Right cardiac atrium (tissue), 5 donors: ENCODE measurements around the gene TNFRSF25. TPM values are rescaled to one million over a fixed set of nuclear protein-coding genes. Genes with fewer than 3 reads are reported as not detected.

Experiments
- ATAC-seq, 2 donors: fragments of 200-7000 bp; cut with Tn5 transposase; one replicate each; pipeline versions ENCODE4 v1.8.0 to v1.9.1; 2020; ENCODE audit warnings: moderate library complexity in 2 of 2, mild to moderate bottlenecking in 1 of 2
- DNase-seq, 3 donors: peaks; one replicate each; pipeline ENCODE4 v3.0.0-alpha.2; 2020
- H3K27ac ChIP-seq: one replicate; pipeline ENCODE4 v1.5.1; 2013; ENCODE audit warnings: mild to moderate bottlenecking, low read length, control low read depth, moderate library complexity
- H3K27me3 ChIP-seq: one replicate; pipeline ENCODE4 v1.6.1; 2013; ENCODE audit not compliant: control insufficient read depth, insufficient read depth
- H3K4me1 ChIP-seq: one replicate; pipeline ENCODE4 v1.6.1; 2013; ENCODE audit warnings: low read length; ENCODE audit not compliant: control insufficient read depth, insufficient read depth
- H3K4me3 ChIP-seq: one replicate; pipeline ENCODE4 v1.5.1; 2013; ENCODE audit warnings: low read length, control low read depth
- H3K9me3 ChIP-seq: one replicate; pipeline ENCODE4 v1.6.1; 2013; ENCODE audit warnings: low read length; ENCODE audit not compliant: control insufficient read depth
- WGBS: extraction: QIAGEN DNeasy Blood & Tissue Kit; methylation state at CpG from one replicate; pipeline ENCODE4 v1.1.7; 2013; 5-methylcytosine and 5-hydroxymethylcytosine counted together
- intact Hi-C, 4 donors: fragments of 100-400 bp; cut with DNase I; formaldehyde crosslinking; loops; one replicate each; pipeline versions ENCODE4 v1.11.0 to v1.14.0; 2022 to 2023
- long read RNA-seq, 4 donors: library from polyadenylated mRNA; unstranded; transcript quantifications; one replicate each; pipeline ENCODE4 v2.0.0, GENCODE V29; 2020 to 2021
- polyA plus RNA-seq: library from polyadenylated mRNA; stranded (reverse); fragments of 200-250 nt; gene quantifications from one replicate; pipeline ENCODE4 v1.2.3, GENCODE V29; 2013
- total RNA-seq, 4 donors: library from RNA; stranded (reverse); fragmentation: NEBNext Ultra II Directional; extraction: Animal tissue kit (Norgen Biotek cat#: 25700); gene quantifications; one replicate each; pipeline ENCODE4 v1.2.1, GENCODE V29; 2021
- donor health status: healthy with polysubstance abuse.
- donor health status: DM: no; HTN: yes; CAD: no.
- donor health status: DM: no; HTN: no; CAD: no.
- donor health status: DM: no; HTN: yes; CAD: no; lungs with severe emphysema.
- donor health status: DM: yes; HTN: yes; CAD: no.

The TNFRSF25 gene, protein sequence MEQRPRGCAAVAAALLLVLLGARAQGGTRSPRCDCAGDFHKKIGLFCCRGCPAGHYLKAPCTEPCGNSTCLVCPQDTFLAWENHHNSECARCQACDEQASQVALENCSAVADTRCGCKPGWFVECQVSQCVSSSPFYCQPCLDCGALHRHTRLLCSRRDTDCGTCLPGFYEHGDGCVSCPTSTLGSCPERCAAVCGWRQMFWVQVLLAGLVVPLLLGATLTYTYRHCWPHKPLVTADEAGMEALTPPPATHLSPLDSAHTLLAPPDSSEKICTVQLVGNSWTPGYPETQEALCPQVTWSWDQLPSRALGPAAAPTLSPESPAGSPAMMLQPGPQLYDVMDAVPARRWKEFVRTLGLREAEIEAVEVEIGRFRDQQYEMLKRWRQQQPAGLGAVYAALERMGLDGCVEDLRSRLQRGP
- 1 to 10 TPM; 4.4 to 6.4 (median 5.1) TPM for total RNA-seq
- 6.6 TPM for polyA plus RNA-seq
- long read RNA-seq, donor 1, partial matches to known transcripts = 0 of 8 reads
- long read RNA-seq, donor 1, other reads (novel, unspliced or antisense) = 3 of 8 reads
- long read RNA-seq, donor 2, partial matches to known transcripts = 0 of 5 reads
- long read RNA-seq, donor 2, other reads (novel, unspliced or antisense) = 4 of 5 reads
- long read RNA-seq, donor 3, partial matches to known transcripts = 0 of 2 reads
- long read RNA-seq, donor 3, other reads (novel, unspliced or antisense) = 0 of 2 reads
- long read RNA-seq, donor 4, partial matches to known transcripts = 0 of 6 reads
- long read RNA-seq, donor 4, other reads (novel, unspliced or antisense) = 4 of 6 reads

- Histone ChIP-seq H3K4me3 (no peak within 1 kb of the TSS), H3K9me3 (no peaks in the 10 kb centered on the region), H3K4me1 (no peaks in the 10 kb centered on the region), H3K27ac (no peak within 1 kb of the TSS), H3K27me3 (no peaks in the 10 kb centered on the region)
- intact Hi-C loops = no loop called here
- DNase-seq (no peak), ATAC-seq (no peak)
- WGBS = 34% methylated on average over 43 of the region's 43 CpGs
Measured at GRCh38 chr1:6466023-6466422, at the start of gene TNFRSF25. Gene TNFRSF25, minus strand, starts transcription at chr1:6466173. Its CDS starts 66 bp downstream, at chr1:6466107.

DNA sequence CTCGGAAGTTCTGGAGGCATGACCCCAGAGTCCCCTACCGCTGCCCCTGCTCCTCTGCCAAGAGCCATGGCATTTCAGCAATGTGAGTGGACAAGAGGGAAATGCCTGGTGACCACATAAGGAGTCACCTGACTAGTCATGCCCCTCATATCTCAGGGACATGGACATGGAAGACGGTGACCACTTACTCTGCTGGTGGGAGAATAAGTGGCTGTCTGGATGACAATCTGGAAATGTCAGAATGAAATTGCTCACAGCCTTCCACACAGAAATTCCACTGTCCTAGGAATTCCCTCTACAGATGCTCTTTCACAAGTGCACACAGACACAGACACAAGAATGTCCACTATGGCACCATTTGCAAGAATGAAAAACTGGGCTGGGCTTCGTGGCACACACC lies 49.8 kb upstream of the TNFRSF25 start:
- peak in 1 of 2 donors; percentile 10 for ATAC-seq
- no peak overlapping the region for H3K27ac ChIP-seq
- no peaks in the 10 kb centered on the region for H3K9me3 ChIP-seq
- H3K27me3 ChIP-seq = no peaks in the 10 kb centered on the region
- WGBS = 70% methylated on average over 4 of the region's 4 CpGs
- no peak overlapping the region for H3K4me3 ChIP-seq
- no peak for DNase-seq
- peaks cover 7% of the 10 kb centered on the region for H3K4me1 ChIP-seq
- intact Hi-C loops = no loop called here

- intact Hi-C loops = no loop called here
- Histone ChIP-seq H3K27me3 (no peaks in the 10 kb centered on the region), H3K4me3 (no peak overlapping the region), H3K27ac (no peak overlapping the region), H3K9me3 (no peaks in the 10 kb centered on the region), H3K4me1 (peaks cover 2% of the 10 kb centered on the region)
- DNase-seq = peak in 1 of 3 donors; percentile 73
- 65% methylated on average over 9 of the region's 9 CpGs for WGBS
- ATAC-seq = no peak
Measured at GRCh38 chr1:6513320-6513801, 47.4 kb upstream of the TNFRSF25 start.

- intact Hi-C loops = no loop called here
Measured at GRCh38 chr1:6512908-6513280, 46.9 kb upstream of the TNFRSF25 start.

DNA sequence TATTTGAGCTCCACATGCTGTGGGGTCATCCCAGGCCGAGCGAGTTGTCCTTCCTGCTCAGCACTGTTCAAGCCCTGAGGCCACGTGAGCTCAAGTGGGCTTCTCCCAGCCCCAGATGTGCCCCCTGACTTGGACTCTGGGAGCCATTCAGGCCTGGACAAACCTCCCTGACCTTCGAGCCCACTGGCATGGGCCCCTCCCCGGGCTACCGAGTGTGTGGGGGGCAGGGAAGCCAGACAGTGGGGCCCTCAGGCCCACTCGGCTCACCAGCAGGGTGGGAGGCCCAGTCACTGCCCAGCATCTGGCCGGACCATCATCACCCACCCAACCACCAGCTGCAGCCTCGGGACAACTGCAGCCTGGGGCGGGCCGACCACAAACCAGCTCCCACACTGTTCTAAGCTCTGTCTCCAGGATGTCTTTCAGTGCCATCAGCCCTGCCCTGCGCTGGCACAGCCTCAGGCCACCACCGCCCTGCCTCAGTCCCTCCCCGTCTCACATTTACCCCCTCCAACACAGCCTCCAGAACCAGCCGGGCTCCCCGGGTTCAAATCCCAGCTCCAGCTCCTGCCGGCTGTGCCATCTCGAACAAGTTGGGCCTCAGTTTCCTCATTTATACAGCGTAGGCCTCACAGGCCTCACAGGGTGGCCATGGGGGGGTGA lies 46.4 kb upstream of the TNFRSF25 start:
- 90% methylated on average over 19 of the region's 19 CpGs for WGBS
- intact Hi-C loops = no loop called here
- no peaks in the 10 kb centered on the region for H3K27me3 ChIP-seq

More at GRCh38 chr1:6512908-6513280, 46.9 kb upstream of the TNFRSF25 start:
- ATAC-seq (no peak), DNase-seq (no peak)
- Histone ChIP-seq H3K27ac (no peak overlapping the region), H3K27me3 (no peaks in the 10 kb centered on the region), H3K4me1 (peaks cover 2% of the 10 kb centered on the region), H3K9me3 (no peaks in the 10 kb centered on the region), H3K4me3 (no peak overlapping the region)
- WGBS = 75% methylated on average over 8 of the region's 8 CpGs

GRCh38 chr1:6511561-6512244 lies 45.7 kb upstream of the TNFRSF25 start:
- DNase-seq = peak in 1 of 3 donors; percentile 40

More for the DNA sequence above, 46.4 kb upstream of the TNFRSF25 start:
- H3K9me3 ChIP-seq = no peaks in the 10 kb centered on the region
- H3K27ac ChIP-seq = no peak overlapping the region
- no peak overlapping the region for H3K4me3 ChIP-seq
- DNase-seq (no peak), ATAC-seq (no peak)
- peaks cover 2% of the 10 kb centered on the region for H3K4me1 ChIP-seq

GRCh38 chr1:6511056-6511455 lies 45.1 kb upstream of the TNFRSF25 start:
- WGBS = 81% methylated on average over 6 of the region's 6 CpGs
- no peak overlapping the region for H3K4me3 ChIP-seq
- H3K27me3 ChIP-seq = no peaks in the 10 kb centered on the region
- ATAC-seq = no peak
- no peaks in the 10 kb centered on the region for H3K9me3 ChIP-seq
- H3K4me1 ChIP-seq = peaks cover 2% of the 10 kb centered on the region
- peak in 1 of 3 donors; percentile 42 for DNase-seq
- no peak overlapping the region for H3K27ac ChIP-seq
- intact Hi-C loops = no loop called here

More at GRCh38 chr1:6511561-6512244, 45.7 kb upstream of the TNFRSF25 start:
- 82% methylated on average over 16 of the region's 16 CpGs for WGBS
- intact Hi-C loops = no loop called here
- H3K27ac ChIP-seq = no peak overlapping the region
- H3K4me1 ChIP-seq = peaks cover 2% of the 10 kb centered on the region
- no peak overlapping the region for H3K4me3 ChIP-seq
- no peaks in the 10 kb centered on the region for H3K27me3 ChIP-seq
- no peaks in the 10 kb centered on the region for H3K9me3 ChIP-seq
- ATAC-seq = no peak

GRCh38 chr1:6510493-6510892 lies 44.5 kb upstream of the TNFRSF25 start:
- no peaks in the 10 kb centered on the region for H3K4me1 ChIP-seq
- intact Hi-C loops = no loop called here
- H3K27ac ChIP-seq = no peak overlapping the region
- no peak overlapping the region for H3K4me3 ChIP-seq
- H3K9me3 ChIP-seq = no peaks in the 10 kb centered on the region
- DNase-seq (peak in 1 of 3 donors; percentile 15), ATAC-seq (no peak)
- H3K27me3 ChIP-seq = no peaks in the 10 kb centered on the region
- 81% methylated on average over 6 of the region's 6 CpGs for WGBS

- intact Hi-C loops = no loop called here
- peak in 1 of 2 donors; percentile 32 for ATAC-seq
- H3K27ac ChIP-seq = no peak overlapping the region
- DNase-seq = peak in 2 of 3 donors; percentile 56 to 67
- no peak overlapping the region for H3K4me3 ChIP-seq
- H3K9me3 ChIP-seq = no peaks in the 10 kb centered on the region
- no peaks in the 10 kb centered on the region for H3K4me1 ChIP-seq
- 80% methylated on average over 10 of the region's 10 CpGs for WGBS
- H3K27me3 ChIP-seq = no peaks in the 10 kb centered on the region
Measured at GRCh38 chr1:6509919-6510291, 43.9 kb upstream of the TNFRSF25 start.

DNA sequence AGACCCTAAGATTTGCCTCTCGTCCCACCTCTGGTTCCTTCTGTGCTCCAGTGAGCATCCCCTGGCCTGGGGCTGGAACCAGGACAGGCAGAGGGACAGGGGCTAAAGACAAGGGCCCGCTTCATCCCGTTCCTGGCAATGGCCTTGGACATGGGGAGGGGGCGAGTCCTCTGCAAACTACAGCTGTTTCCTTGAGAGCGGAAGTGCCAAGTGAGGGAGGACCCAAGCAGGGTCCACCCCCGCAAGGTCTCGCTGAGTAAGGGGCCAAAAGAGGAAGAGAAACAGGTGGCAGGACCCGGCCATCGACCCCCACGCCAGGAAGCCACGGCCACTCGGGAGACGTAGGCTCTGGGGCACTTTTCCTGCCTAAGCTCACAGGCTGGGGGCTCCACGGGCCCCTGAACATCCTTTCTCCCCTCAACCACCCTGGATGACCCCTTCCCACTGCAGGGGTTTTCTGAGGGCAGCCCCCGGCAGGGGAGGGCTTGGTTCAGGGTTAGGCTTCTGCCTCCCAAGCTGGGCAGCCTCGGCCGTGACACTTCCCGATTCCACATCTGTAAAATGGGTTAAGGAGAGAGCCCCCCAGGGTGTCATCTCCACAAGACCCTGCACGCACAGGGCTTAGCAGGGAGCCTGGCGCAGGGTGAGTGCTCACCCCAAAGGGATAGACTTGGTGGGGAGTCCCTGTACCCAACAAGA lies 43.4 kb upstream of the TNFRSF25 start:
- ATAC-seq (no peak), DNase-seq (peak in 2 of 3 donors; percentile 33 to 44)
- WGBS = 57% methylated on average over 20 of the region's 20 CpGs
- intact Hi-C loops = no loop called here
- no peaks in the 10 kb centered on the region for H3K4me1 ChIP-seq
- H3K27me3 ChIP-seq = no peaks in the 10 kb centered on the region
- H3K9me3 ChIP-seq = no peaks in the 10 kb centered on the region
- no peak overlapping the region for H3K27ac ChIP-seq
- H3K4me3 ChIP-seq = no peak overlapping the region
